Tibial artery (tissue), 4 donors: ENCODE data around the gene TMEM101.

Source experiments
- DNase-seq, 2 donors: peaks; one replicate each; pipeline ENCODE4 v3.0.0-alpha.2; 2019
- H3K27ac ChIP-seq, 2 donors: fragments of 200-600 bp; sonication (generic) in 1 of 2; 1 replicate in 1 of 2; 2 replicates in 1 of 2; pipeline ENCODE4 v1.5.1; 2018 to 2019; ENCODE audit warnings: mild to moderate bottlenecking in 1 of 2
- H3K27me3 ChIP-seq, 2 donors: fragments of 200-600 bp; sonication (generic) in 1 of 2; one replicate each; pipeline versions ENCODE4 v1.5.1 to v1.6.0; 2016 to 2019
- H3K36me3 ChIP-seq, 3 donors: fragments of 200-600 bp; sonication (generic) in 2 of 3; one replicate each; pipeline ENCODE4 v1.5.1; 2016 to 2019; ENCODE audit warnings: mild to moderate bottlenecking in 2 of 3
- H3K4me1 ChIP-seq, 4 donors: fragments of 200-600 bp; sonication (generic) in 2 of 4; 1 replicate in 3 of 4; 2 replicates in 1 of 4; pipeline ENCODE4 v1.5.1; 2016 to 2019
- H3K4me3 ChIP-seq, 2 donors: fragments of 200-600 bp; sonication (generic) in 1 of 2; 1 replicate in 1 of 2; 2 replicates in 1 of 2; pipeline ENCODE4 v1.5.1; 2018 to 2019; ENCODE audit warnings: mild to moderate bottlenecking in 2 of 2
- H3K9me3 ChIP-seq, 3 donors: fragments of 200-600 bp; sonication (generic) in 1 of 3; one replicate each; pipeline ENCODE4 v1.5.1; 2016 to 2019
- CTCF ChIP-seq, 2 experiments: fragments of 200-600 bp in 1 of 2; fragments of 450-650 bp in 1 of 2; IDR thresholded peaks; one replicate each; pipeline ENCODE4 v1.5.1; 2017 to 2019; ENCODE audit warnings: antibody characterized with exemption in 2 of 2, mild to moderate bottlenecking in 1 of 2, moderate library complexity in 1 of 2
- intact Hi-C: fragments of 100-400 bp; cut with DNase I; formaldehyde crosslinking; loops from one replicate; pipeline ENCODE4 v1.15.0; 2023; ENCODE audit warnings: low total_unique reads

The TMEM101 gene

GRCh38 chr17:44014437-44015172 lies at the start of gene TMEM101:
TSS of gene TMEM101 (minus strand) at chr17:44014963. CDS start at chr17:44014952, 11 bp downstream.
- peaks cover 0 to 21% (median 12%) of the 10 kb centered on the region in 4 donors for H3K4me1 ChIP-seq
- no peaks in the 10 kb centered on the region for H3K27me3 ChIP-seq
- H3K36me3 ChIP-seq = peaks cover 0 to 26% (median 0%) of the 10 kb centered on the region in 3 donors
- H3K9me3 ChIP-seq = no peaks in the 10 kb centered on the region
- intact Hi-C loops = loop anchor here (5.0 kb wide), 1 partner anchor 53 kb away; the partner anchor contains the start of gene LSM12
- DNase-seq = peak; percentile 91 to 92
- TF ChIP-seq CTCF (IDR thresholded peaks at IDR 0.05) = no peak
- H3K4me3 ChIP-seq = peak within 1 kb of the TSS; percentile 74 to 76
- peak within 1 kb of the TSS; percentile 68 to 77 for H3K27ac ChIP-seq

GRCh38 chr17:44063704-44064639 lies 49.2 kb upstream of the TMEM101 start:
- no peak for TF ChIP-seq CTCF (IDR thresholded peaks at IDR 0.05)
- H3K4me1 ChIP-seq = peaks cover 0 to 29% (median 9%) of the 10 kb centered on the region in 4 donors
- peaks cover 12 to 43% (median 25%) of the 10 kb centered on the region in 3 donors for H3K36me3 ChIP-seq
- intact Hi-C loops = no loop called here
- no peak overlapping the region for H3K4me3 ChIP-seq
- H3K27ac ChIP-seq = no peak overlapping the region
- no peaks in the 10 kb centered on the region for H3K27me3 ChIP-seq
- DNase-seq = no peak
- no peaks in the 10 kb centered on the region for H3K9me3 ChIP-seq

GRCh38 chr17:44062871-44063270 lies 48.1 kb upstream of the TMEM101 start:
- Histone ChIP-seq H3K4me1 (peaks cover 0 to 29% (median 9%) of the 10 kb centered on the region in 4 donors), H3K9me3 (no peaks in the 10 kb centered on the region), H3K27me3 (no peaks in the 10 kb centered on the region), H3K27ac (no peak overlapping the region), H3K36me3 (peaks cover 12 to 53% (median 32%) of the 10 kb centered on the region in 3 donors), H3K4me3 (no peak overlapping the region)
- intact Hi-C loops = no loop called here
- no peak for DNase-seq
- TF ChIP-seq CTCF (IDR thresholded peaks at IDR 0.05) = no peak

GRCh38 chr17:44061446-44061845 lies 46.7 kb upstream of the TMEM101 start:
- H3K27me3 ChIP-seq = no peaks in the 10 kb centered on the region
- H3K4me3 ChIP-seq = no peak overlapping the region
- peaks cover 12 to 65% (median 32%) of the 10 kb centered on the region in 3 donors for H3K36me3 ChIP-seq
- no peak for DNase-seq
- no peaks in the 10 kb centered on the region for H3K9me3 ChIP-seq
- H3K27ac ChIP-seq = no peak overlapping the region
- peaks cover 0 to 18% (median 3%) of the 10 kb centered on the region in 4 donors for H3K4me1 ChIP-seq
- intact Hi-C loops = no loop called here
- TF ChIP-seq CTCF (IDR thresholded peaks at IDR 0.05) = no peak

GRCh38 chr17:44059101-44059892 lies 44.5 kb upstream of the TMEM101 start:
- Histone ChIP-seq H3K27ac (no peak overlapping the region), H3K36me3 (peaks cover 12 to 79% (median 32%) of the 10 kb centered on the region in 3 donors)
- TF ChIP-seq CTCF (IDR thresholded peaks at IDR 0.05) = no peak

More at GRCh38 chr17:44059101-44059892, 44.5 kb upstream of the TMEM101 start:
- Histone ChIP-seq H3K4me1 (peaks cover 0 to 3% (median 0%) of the 10 kb centered on the region in 4 donors), H3K4me3 (no peak overlapping the region), H3K9me3 (no peaks in the 10 kb centered on the region), H3K27me3 (no peaks in the 10 kb centered on the region)
- intact Hi-C loops = no loop called here
- no peak for DNase-seq
